HuH-7 (cell line): Measurements from ENCODE around the gene CAV1.

Experiments
- DNase-seq: peaks from one replicate; pipeline ENCODE4 v3.0.0; 2011; ENCODE audit warnings: low spot score

CAV1 gene

DNA sequence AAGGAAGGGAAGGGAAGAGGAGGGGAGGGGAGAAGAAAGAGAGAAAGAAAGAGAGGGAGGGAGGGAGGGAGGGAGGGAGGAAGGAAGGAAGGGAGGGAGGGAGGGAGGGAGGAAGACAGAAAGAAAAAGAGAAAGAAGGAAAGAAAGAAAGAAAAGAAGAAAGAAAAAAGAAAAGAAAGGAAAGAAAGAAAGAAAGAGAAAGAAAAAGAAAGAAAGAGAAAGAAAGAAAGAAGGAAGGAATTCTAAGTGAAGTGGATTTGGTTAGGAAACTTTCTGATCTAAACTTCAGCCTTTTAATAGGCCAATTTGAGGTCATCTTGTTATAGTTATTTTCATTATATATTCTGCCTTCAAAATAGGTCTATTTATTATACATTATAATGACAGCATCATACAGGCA, 21.0 kb upstream of the CAV1 start:
- DNase-seq, result no peak

GRCh38 chr7:116505278-116505677, 19.6 kb upstream of the CAV1 start:
- no peak for DNase-seq

DNA sequence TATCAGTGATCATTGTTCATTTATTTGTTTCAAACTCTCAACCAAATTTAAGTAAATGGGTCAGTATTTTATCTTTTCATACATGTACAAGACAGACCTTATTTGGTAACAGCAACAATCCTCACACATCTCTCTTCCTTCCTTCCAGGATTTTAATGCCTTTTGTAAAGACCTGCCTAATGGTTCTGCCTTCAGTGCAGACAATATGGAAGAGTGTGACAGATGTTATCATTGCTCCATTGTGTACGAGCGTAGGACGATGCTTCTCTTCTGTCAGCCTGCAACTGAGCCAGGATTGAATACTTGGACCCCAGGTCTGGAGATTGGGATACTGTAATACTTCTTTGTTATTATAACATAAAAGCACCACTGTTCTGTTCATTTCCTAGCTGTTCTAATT, 19.0 kb upstream of the CAV1 start:
- DNase-seq, result no peak

- no peak for DNase-seq
Measured at GRCh38 chr7:116509982-116510579, 14.8 kb upstream of the CAV1 start.

DNA sequence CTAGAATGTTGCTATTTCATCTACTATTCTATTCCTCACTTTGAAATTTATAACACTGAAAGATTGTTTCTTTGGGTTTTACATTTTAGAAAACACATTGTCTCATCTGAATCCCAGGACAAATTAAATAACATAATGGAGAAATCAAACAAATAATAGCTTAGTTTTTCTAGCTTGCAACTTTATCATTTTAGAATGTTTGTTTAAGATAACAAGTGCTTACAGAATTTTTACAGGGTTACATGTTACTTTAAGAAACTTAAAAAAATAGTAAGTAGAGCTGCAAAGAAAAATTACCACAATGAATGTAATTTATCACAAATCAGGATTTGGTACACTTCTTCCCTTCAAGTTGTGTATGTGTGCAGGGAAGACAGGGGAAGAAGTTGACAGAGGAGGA, 14.0 kb upstream of the CAV1 start:
- no peak for DNase-seq

- DNase-seq, result no peak
Measured at GRCh38 chr7:116511552-116512519, 13.0 kb upstream of the CAV1 start.

DNA sequence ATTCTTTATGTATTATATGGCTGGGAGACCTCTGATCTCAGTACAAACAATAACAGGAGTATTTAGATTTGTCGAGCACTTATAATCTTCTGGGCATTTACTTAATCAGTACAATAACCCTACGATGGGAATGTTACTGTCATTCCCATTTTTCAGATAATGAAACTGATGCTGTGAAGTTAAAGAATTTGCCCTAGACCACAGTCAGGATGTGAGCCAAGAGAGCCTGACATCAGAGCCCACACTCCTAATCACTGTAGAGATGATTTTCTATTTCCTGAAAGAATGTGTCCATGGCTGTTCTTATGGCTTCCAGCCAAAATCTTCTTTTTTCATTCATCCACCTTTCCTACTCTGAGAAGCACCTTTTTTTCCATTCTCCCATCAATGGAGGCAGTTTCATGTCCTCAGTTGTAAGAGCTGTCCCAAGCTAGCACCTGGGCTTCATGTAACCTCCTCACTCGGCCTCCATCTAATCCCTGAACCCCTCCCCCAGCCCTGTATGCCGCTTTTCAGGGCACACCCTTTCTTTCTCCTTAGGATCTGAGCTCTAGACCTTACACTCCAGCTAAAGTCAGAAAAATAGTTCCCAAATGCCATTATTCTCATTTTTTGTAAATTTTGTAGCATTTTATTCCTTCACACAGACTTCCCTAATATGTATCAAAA, 12.2 kb upstream of the CAV1 start:
- DNase-seq, result no peak

DNA sequence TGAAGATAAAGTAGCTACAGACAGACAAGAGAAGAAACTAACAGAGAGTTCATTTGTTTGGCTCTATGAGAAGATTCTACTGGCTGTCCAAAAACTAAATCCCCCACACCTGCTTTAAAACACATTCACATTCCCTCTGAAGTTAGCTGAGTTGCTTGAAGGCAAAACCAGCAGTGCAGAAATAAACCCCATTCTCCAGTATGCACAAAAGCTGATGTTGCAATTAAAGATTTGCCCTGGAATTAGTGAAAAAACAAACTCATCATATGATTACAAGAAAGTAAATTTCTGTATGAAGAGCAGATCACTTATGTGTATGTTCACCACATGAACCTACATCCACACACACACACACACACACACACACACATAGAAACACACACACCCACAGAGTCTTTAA, 9.3 kb upstream of the CAV1 start:
- DNase-seq, result no peak

DNA sequence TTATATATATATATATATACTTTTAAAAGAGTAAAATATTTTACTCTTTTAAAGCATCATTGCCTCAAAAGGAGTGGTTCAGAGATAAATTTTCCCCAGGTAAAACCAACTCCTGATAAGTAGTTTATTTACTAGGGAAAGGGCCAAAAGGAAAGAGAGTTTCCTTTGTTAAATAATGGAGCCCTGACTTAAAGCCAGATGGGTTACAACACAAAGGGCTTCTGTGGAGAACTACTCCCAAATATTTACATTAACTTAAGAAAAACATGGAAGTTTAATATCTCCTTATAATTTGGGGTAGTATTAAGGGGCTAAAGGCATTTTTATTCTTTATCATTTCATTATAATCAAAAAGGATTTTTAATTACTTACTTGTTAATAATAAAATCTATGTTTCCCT, 8.5 kb upstream of the CAV1 start:
- no peak for DNase-seq

DNA sequence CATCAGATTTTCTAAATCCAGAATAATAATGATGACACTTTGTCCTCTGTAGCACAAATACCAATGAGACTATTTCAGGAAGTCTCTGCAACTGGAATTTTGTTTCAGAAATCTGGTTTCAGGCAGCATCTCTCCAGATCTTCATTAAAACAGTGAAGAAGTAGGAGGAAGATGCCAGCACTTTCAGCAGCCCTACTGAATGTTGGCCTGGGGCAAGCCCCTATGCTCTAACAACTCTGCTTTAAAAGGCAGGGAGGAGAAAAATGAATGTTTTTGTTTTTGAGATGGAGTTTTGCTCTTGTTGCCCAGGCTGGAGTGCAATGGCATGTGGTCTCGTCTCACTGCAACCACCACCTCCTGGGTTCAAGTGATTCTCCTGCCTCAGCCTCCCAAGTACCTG, 7.2 kb upstream of the CAV1 start:
- no peak for DNase-seq

GRCh38 chr7:116518961-116519360, 5.9 kb upstream of the CAV1 start:
- DNase-seq, result no peak

DNA sequence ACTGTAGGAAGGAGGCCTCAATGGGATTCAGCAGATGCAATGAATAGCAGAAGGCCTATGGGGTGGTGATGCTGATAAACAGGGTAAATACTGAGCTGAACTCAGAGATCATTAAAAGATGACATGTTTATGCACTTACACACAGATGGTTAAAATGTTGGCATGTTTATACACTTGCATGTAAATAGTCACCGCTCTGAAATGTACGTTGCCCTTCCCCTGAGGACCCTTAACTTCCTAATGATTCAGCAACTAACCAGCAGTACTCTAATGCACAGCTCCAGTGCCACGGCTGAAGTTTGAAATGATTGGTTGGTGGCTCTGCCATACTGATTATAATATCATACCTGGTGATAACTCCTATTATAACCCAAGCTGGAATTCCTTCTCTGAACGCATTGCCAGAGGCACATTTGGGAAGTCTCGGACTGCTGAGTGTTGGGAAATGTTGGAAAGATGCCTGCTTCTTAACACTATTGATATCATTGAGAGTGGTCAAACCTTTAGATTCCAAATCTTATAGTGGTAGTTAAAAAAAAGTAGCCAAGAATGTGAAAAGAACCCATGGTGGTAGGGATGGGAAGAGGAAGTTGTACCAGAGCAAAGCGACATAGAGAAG, 3.7 kb upstream of the CAV1 start:
- DNase-seq, result no peak

DNA sequence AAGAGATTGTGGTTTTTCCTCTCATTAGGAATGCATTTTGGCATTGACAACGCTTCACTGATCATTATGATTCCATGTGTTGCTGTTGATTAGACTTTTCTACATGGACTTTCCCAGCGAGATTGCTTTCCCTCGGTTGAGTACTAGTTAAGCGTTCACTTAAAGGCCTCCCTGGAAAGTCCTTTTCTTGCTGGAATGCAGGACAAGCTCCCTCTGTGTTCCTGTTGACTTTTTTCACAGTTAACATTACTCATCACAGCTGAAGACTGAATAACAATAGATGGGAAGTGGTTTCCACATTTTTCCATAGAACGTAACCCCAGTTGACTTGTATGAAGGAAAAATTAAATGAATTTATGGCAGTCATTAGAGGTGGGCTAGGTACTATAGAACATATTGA, 2.6 kb upstream of the CAV1 start:
- DNase-seq, result no peak

DNA sequence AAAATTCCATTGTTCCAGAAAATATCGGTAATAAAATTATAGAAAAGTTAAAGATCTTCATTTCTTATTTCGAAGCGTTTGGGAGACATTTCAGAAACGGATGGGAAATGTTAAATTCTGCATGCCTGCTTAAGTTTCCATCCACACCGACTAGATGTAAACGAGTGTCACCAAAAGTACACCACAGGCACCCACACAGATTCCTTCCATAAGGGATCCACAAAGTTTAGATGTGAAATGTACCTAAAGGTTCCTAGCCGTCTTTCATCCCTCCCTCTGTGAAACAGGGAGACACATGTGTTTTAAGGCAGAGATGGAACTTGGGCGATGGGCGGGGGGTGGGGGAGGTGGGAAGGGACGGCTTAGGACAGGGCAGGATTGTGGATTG, 621 bp upstream of the CAV1 start:
- DNase-seq, result peak; percentile 28

GRCh38 chr7:116525298-116525912, 569 bp downstream of the CAV1 start:
- peak; percentile 55 for DNase-seq

GRCh38 chr7:116525913-116526861, 1.4 kb downstream of the CAV1 start:
- DNase-seq, result peak; percentile 87

GRCh38 chr7:116526897-116527296, 2.1 kb downstream of the CAV1 start:
- DNase-seq, result no peak

- no peak for DNase-seq
Measured at GRCh38 chr7:116527521-116527920, 2.7 kb downstream of the CAV1 start.

DNA sequence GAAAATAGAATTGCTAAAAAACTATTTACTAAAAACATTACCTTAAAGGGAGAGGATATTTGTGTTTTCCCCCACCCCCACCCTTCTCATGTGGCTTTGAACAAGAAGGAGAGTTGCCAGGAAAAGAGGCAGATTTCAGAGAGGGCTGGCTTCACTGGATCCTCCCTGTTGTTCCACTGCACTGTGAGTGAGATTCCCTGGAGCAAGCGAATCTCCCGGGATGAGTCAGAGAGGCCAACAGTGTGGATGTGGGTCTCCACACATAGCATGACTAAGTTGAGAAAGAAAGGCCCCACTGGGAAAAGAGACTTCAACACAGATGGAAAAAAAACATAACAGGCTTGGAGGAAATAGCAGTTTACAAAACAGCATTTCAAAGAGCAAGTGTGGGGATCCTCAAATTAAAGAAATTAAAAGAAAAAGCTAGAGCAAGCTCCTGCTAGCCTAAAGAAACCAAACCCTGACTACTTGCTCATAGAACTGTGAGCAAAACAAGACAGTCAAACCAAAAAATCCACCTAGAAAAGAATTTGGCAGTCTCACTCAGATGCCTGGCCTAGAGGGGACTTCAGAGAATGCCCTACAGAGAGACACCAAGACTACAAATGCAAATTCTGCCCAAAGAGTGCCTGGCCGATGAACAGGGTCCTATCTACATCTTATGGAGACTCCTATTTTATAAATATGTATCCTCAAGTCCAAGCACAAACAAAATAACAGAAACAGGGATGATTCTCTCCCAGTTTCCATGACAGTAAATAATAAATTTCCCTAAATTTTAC, 3.4 kb downstream of the CAV1 start:
- DNase-seq, result no peak

- DNase-seq, result no peak
Measured at GRCh38 chr7:116529250-116529649, 4.4 kb downstream of the CAV1 start.
